ENCODE measurements around the gene SLC9A9. TPM values are rescaled to one million over a fixed set of nuclear protein-coding genes. Genes with fewer than 3 reads are reported as not detected.

SLC9A9 gene
- total RNA-seq, 6 experiments from 2014 or later = 1.3 to 6.3 (median 3.0) TPM

DNA sequence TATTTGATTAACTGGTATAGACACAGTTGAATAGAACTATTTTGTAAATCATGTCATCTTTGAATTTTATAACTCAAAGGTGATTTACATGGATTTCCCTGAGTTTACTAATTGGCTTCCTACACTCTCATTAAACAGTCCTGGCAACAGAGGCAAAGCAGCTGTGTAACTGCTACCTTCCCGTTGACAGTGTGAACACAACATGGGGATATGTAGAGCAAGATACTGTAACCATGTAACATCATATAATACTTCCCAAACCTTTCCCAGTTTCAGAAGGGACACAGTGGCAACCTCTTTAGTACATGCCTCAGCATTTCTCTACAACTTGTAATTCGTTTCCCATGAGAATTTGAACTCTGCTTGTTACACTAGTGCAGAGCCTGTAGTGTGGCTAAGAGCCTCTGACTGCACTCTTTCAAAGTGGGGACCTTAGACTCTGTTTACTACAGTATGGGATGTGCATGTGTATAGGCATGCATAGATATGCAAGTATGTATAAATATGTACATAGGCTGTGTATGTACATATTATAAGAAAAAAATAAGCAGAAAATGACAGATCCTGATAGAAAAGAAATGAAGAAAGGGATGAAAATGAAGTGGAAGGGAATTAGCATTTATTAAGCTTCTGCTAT is 299.3 kb downstream of the SLC9A9 start:
- H3K36me3 ChIP-seq = no peaks in the 10 kb centered on the region
- TF ChIP-seq POLR2A (IDR thresholded peaks at IDR 0.05) = no peak
- TF ChIP-seq, protein P1, sequence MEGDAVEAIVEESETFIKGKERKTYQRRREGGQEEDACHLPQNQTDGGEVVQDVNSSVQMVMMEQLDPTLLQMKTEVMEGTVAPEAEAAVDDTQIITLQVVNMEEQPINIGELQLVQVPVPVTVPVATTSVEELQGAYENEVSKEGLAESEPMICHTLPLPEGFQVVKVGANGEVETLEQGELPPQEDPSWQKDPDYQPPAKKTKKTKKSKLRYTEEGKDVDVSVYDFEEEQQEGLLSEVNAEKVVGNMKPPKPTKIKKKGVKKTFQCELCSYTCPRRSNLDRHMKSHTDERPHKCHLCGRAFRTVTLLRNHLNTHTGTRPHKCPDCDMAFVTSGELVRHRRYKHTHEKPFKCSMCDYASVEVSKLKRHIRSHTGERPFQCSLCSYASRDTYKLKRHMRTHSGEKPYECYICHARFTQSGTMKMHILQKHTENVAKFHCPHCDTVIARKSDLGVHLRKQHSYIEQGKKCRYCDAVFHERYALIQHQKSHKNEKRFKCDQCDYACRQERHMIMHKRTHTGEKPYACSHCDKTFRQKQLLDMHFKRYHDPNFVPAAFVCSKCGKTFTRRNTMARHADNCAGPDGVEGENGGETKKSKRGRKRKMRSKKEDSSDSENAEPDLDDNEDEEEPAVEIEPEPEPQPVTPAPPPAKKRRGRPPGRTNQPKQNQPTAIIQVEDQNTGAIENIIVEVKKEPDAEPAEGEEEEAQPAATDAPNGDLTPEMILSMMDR (IDR thresholded peaks at IDR 0.05) = no peak
- DNase-seq = no peak
- intact Hi-C loops (cut with DNase I) = no loop called here
- no peaks in the 10 kb centered on the region for H3K4me1 ChIP-seq
- no peaks in the 10 kb centered on the region for H3K27me3 ChIP-seq
- no peak overlapping the region for H3K4me3 ChIP-seq
- WGBS (ENCODE audit: insufficient coverage, low coverage, low lambda C conversion rate, missing lambda C conversion rate) = 67% methylated on average over 2 of the region's 2 CpGs
- ATAC-seq = no peak
- no peak overlapping the region for H3K27ac ChIP-seq
- H3K9me3 ChIP-seq = no peaks in the 10 kb centered on the region

DNA sequence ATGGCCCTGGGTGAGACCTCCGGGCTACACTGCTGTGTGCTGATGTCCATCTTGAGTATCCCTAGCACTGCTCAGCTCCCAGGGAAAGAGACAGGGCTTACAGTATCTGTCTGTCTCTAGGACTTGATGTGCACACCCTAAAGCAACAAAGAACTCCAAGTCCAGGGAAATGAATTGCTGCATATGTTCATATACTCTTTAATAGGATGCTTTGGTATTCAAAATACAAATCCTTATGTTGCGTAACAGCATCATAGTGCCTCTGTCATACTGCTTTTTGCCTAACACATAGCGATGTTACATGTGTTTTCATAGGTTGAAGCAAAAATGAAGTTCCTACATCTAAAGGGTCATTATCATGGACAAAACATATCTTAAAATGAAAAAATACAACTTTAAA is 299.9 kb downstream of the SLC9A9 start:
- no peak for ATAC-seq

GRCh38 chr3:143538577-143538981 is 309.7 kb downstream of the SLC9A9 start:
- Histone ChIP-seq H3K27ac (no peak overlapping the region), H3K27me3 (no peaks in the 10 kb centered on the region), H3K9me3 (no peaks in the 10 kb centered on the region), H3K4me1 (no peaks in the 10 kb centered on the region), H3K4me3 (no peak overlapping the region), H3K36me3 (no peaks in the 10 kb centered on the region)
- intact Hi-C loops (cut with DNase I) = no loop called here
- DNase-seq = no peak
- WGBS (ENCODE audit: insufficient coverage, low coverage, low lambda C conversion rate, missing lambda C conversion rate) = no CpG with 5 or more reads among the region's 2 CpGs
- no peak for ATAC-seq
- no peak for TF ChIP-seq POLR2A (IDR thresholded peaks at IDR 0.05)
- TF ChIP-seq, protein P1 (IDR thresholded peaks at IDR 0.05) = no peak

More for the DNA sequence above, 299.9 kb downstream of the SLC9A9 start:
- TF ChIP-seq POLR2A (IDR thresholded peaks at IDR 0.05) = no peak
- TF ChIP-seq, protein P1 (IDR thresholded peaks at IDR 0.05) = no peak
- H3K36me3 ChIP-seq = no peaks in the 10 kb centered on the region
- WGBS (ENCODE audit: insufficient coverage, low coverage, low lambda C conversion rate, missing lambda C conversion rate) = 96% methylated on average over 2 of the region's 3 CpGs
- H3K9me3 ChIP-seq = no peaks in the 10 kb centered on the region
- H3K4me3 ChIP-seq = no peak overlapping the region
- no peak overlapping the region for H3K27ac ChIP-seq
- no peak for DNase-seq
- H3K4me1 ChIP-seq = no peaks in the 10 kb centered on the region
- intact Hi-C loops (cut with DNase I) = no loop called here
- H3K27me3 ChIP-seq = no peaks in the 10 kb centered on the region

DNA sequence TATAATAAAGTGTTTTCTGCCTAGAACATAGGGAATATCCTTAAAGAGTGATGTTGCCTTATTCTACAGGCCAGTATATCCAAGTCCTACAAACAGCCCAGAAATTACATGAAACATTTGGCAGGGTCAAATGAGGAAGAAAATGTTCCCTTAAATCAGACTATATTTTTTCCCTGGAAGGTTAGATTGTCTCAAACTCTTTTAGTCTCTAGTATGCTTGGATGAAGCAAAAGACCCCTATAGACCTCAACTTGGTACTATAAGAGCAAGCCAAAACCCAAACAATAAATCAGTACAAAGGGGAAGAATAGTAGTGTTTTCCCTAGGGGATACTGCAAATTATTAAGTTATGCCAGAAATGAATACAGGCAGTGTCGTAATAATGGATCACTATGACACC is 310.2 kb downstream of the SLC9A9 start:
- H3K36me3 ChIP-seq = no peaks in the 10 kb centered on the region
- no peak for ATAC-seq
- no peaks in the 10 kb centered on the region for H3K27me3 ChIP-seq
- no peak for DNase-seq
- whole genome bisulfite sequencing (ENCODE audit: insufficient coverage, low coverage, low lambda C conversion rate, missing lambda C conversion rate) = 86% methylated on average over 1 of the region's 1 CpG
- TF ChIP-seq POLR2A (IDR thresholded peaks at IDR 0.05) = no peak
- TF ChIP-seq, protein P1 (IDR thresholded peaks at IDR 0.05) = no peak
- no peak overlapping the region for H3K4me3 ChIP-seq
- intact Hi-C loops (cut with DNase I) = no loop called here
- no peaks in the 10 kb centered on the region for H3K9me3 ChIP-seq
- no peaks in the 10 kb centered on the region for H3K4me1 ChIP-seq
- H3K27ac ChIP-seq = no peak overlapping the region

All from right lobe of liver (tissue), 6 donors.